ENCODE data around the gene VPS51. TPM values are rescaled to one million over a fixed set of nuclear protein-coding genes. Genes with fewer than 3 reads are reported as not detected.

The VPS51 gene
- total and polyA plus RNA-seq, 4 donors: 33.2 to 158 (median 83.9) TPM

DNA sequence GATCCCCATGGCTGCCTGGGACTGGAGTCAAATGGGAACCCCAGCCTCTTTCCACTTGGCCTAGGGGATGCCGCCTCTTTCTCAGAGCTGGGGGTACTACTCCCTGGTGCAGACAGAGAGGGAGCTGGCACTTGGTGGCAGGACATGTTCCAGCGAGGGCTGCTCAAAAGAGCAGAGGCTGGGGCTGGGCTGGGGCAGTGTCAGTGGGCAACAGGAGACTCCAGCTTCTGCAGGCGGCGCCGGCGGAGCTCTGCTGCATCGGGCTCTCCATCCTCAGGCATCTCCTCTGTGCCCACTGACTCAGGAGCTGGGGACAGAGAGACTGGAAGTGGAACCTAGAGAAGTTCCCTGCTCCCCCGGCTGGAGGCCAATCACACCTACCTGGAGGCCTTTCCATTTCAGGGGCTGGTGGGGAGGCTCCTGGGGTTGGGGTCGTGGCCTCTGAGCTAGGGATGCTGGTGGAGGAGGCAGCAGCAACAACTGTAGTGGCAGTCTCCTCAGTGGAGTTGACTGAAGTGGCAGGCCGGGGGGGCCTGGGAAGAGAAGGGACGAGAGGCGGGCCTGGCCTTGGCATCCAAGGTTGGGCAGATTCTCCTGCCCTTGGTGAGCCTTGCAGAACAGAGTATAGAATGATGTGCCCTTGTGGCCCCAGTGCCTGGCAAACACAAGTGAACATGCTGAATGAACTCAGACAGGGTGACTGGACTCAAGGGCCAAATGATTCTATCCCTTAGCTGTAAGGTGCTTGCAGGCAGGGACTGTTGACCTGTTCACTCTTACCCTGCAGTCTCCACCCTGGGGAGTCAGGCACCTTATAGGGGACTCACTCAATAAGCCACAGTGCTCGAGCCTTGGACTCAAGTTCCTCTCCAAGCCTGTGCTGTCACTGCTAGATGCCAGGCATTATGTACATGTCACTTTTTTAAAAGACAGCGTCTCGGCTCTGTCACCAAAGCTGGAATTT is 32.5 kb downstream of the VPS51 start:
- DNase-seq (ENCODE audit: low spot score): no peak

DNA sequence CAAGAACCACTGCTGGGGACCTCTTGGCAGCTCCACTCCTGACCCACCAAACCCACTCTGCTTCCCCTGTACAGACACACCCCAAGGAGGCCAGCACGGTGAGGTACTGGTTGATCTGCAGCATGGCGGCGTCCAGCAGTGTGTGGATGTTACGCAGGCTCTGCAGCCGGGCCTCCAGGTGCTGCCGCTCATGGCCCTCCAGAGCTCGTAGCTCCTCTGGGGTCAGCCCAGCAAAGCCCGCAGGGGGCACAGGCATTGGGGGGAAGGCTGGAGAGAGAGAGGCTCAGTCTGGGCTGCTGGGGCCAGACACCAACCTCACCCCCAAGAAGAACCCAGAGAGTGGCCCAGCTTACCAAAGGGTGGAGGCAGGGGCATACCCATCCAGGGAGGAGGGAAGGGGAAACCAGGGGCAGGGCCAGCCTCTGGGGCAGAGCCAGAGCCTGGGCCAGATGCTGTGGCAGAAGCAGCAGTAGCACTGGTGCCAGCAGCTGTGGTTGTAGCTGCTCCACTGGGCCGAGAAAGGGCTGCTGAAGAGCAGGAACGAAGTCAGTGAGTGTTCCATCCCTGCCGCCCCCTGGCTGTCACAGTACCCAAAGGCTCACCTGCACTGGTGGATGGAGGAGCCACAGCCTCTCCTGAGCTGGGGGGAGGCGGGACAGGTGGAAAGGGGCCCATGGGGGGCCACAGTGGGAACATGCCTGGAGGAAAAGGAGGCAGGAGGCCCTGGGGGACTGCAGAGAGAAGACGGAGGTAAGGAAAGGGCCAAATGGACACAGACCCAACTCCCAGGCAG is 33.8 kb downstream of the VPS51 start:
- H3K36me3 ChIP-seq (ENCODE audit: control insufficient read depth in 4 of 4, insufficient read depth in 3 of 4, low read depth in 1 of 4, low read length in 3 of 4): peaks cover 43 to 78% (median 57%) of the 10 kb centered on the region in 4 donors
- no peak overlapping the region for H3K4me3 ChIP-seq (ENCODE audit: low read depth in 1 of 3, low read length in 3 of 3)
- no peak overlapping the region for H3K27ac ChIP-seq (ENCODE audit: low read depth in 1 of 2, low read length in 2 of 2)
- H3K27me3 ChIP-seq (ENCODE audit: control insufficient read depth in 4 of 4, insufficient read depth in 4 of 4, low read length in 3 of 4): no peaks in the 10 kb centered on the region
- H3K4me1 ChIP-seq (ENCODE audit: control insufficient read depth in 4 of 4, insufficient read depth in 4 of 4, low read length in 3 of 4): peaks cover 0 to 33% (median 23%) of the 10 kb centered on the region in 4 donors
- no peak for DNase-seq (ENCODE audit: low spot score)
- H3K9ac ChIP-seq (ENCODE audit: low read depth in 1 of 2, low read length in 2 of 2): no peak overlapping the region
- 91% methylated on average over 13 of the region's 13 CpGs for WGBS
- H3K9me3 ChIP-seq (ENCODE audit: control insufficient read depth in 4 of 4, low read length in 3 of 4): no peaks in the 10 kb centered on the region
- TF ChIP-seq, protein P1, sequence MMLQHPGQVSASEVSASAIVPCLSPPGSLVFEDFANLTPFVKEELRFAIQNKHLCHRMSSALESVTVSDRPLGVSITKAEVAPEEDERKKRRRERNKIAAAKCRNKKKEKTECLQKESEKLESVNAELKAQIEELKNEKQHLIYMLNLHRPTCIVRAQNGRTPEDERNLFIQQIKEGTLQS (IDR thresholded peaks at IDR 0.05): no peak
- TF ChIP-seq SP1 (IDR thresholded peaks at IDR 0.05): no peak
- no peak for TF ChIP-seq RAD21 (IDR thresholded peaks at IDR 0.05)
- no peak for TF ChIP-seq JUND (IDR thresholded peaks at IDR 0.05)
- TF ChIP-seq FOXA2 (IDR thresholded peaks at IDR 0.05): no peak
- TF ChIP-seq YY1 (IDR thresholded peaks at IDR 0.05): no peak
- TF ChIP-seq, protein P2, sequence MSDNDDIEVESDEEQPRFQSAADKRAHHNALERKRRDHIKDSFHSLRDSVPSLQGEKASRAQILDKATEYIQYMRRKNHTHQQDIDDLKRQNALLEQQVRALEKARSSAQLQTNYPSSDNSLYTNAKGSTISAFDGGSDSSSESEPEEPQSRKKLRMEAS (IDR thresholded peaks at IDR 0.05): no peak
- TF ChIP-seq HNF4G (IDR thresholded peaks at IDR 0.05): no peak
- TF ChIP-seq FOXA1 (IDR thresholded peaks at IDR 0.05): no peak
- TF ChIP-seq, protein P3, sequence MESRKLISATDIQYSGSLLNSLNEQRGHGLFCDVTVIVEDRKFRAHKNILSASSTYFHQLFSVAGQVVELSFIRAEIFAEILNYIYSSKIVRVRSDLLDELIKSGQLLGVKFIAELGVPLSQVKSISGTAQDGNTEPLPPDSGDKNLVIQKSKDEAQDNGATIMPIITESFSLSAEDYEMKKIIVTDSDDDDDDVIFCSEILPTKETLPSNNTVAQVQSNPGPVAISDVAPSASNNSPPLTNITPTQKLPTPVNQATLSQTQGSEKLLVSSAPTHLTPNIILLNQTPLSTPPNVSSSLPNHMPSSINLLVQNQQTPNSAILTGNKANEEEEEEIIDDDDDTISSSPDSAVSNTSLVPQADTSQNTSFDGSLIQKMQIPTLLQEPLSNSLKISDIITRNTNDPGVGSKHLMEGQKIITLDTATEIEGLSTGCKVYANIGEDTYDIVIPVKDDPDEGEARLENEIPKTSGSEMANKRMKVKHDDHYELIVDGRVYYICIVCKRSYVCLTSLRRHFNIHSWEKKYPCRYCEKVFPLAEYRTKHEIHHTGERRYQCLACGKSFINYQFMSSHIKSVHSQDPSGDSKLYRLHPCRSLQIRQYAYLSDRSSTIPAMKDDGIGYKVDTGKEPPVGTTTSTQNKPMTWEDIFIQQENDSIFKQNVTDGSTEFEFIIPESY (IDR thresholded peaks at IDR 0.05): no peak
- no peak for TF ChIP-seq NR2F2 (IDR thresholded peaks at IDR 0.05)
- no peak for TF ChIP-seq TAF1 (conservative IDR thresholded peaks at IDR 0.05)
- no peak for TF ChIP-seq HNF4A (conservative IDR thresholded peaks at IDR 0.05)
- TF ChIP-seq, protein P4, sequence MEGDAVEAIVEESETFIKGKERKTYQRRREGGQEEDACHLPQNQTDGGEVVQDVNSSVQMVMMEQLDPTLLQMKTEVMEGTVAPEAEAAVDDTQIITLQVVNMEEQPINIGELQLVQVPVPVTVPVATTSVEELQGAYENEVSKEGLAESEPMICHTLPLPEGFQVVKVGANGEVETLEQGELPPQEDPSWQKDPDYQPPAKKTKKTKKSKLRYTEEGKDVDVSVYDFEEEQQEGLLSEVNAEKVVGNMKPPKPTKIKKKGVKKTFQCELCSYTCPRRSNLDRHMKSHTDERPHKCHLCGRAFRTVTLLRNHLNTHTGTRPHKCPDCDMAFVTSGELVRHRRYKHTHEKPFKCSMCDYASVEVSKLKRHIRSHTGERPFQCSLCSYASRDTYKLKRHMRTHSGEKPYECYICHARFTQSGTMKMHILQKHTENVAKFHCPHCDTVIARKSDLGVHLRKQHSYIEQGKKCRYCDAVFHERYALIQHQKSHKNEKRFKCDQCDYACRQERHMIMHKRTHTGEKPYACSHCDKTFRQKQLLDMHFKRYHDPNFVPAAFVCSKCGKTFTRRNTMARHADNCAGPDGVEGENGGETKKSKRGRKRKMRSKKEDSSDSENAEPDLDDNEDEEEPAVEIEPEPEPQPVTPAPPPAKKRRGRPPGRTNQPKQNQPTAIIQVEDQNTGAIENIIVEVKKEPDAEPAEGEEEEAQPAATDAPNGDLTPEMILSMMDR (IDR thresholded peaks at IDR 0.05; ENCODE audit: low read depth, low read length, missing input control): no peak

More for the DNA sequence above, 32.5 kb downstream of the VPS51 start:
- Histone ChIP-seq H3K4me3 (ENCODE audit: low read depth in 1 of 3, low read length in 3 of 3) (no peak overlapping the region), H3K9ac (ENCODE audit: low read depth in 1 of 2, low read length in 2 of 2) (no peak overlapping the region), H3K36me3 (ENCODE audit: control insufficient read depth in 4 of 4, insufficient read depth in 3 of 4, low read depth in 1 of 4, low read length in 3 of 4) (peaks cover 43 to 83% (median 58%) of the 10 kb centered on the region in 4 donors), H3K4me1 (ENCODE audit: control insufficient read depth in 4 of 4, insufficient read depth in 4 of 4, low read length in 3 of 4) (peaks cover 0 to 28% (median 22%) of the 10 kb centered on the region in 4 donors), H3K9me3 (ENCODE audit: control insufficient read depth in 4 of 4, low read length in 3 of 4) (no peaks in the 10 kb centered on the region), H3K27ac (ENCODE audit: low read depth in 1 of 2, low read length in 2 of 2) (no peak overlapping the region), H3K27me3 (ENCODE audit: control insufficient read depth in 4 of 4, insufficient read depth in 4 of 4, low read length in 3 of 4) (no peaks in the 10 kb centered on the region)
- no peak for TF ChIP-seq RAD21 (IDR thresholded peaks at IDR 0.05)
- no peak for TF ChIP-seq FOXA2 (IDR thresholded peaks at IDR 0.05)
- TF ChIP-seq, protein P4 (IDR thresholded peaks at IDR 0.05; ENCODE audit: low read depth, low read length, missing input control): no peak
- TF ChIP-seq JUND (IDR thresholded peaks at IDR 0.05): no peak
- no peak for TF ChIP-seq HNF4G (IDR thresholded peaks at IDR 0.05)
- TF ChIP-seq GABPA (IDR thresholded peaks at IDR 0.05 in 1 of 2, conservative IDR thresholded peaks at IDR 0.05 in 1 of 2): no peak
- TF ChIP-seq FOXA1 (IDR thresholded peaks at IDR 0.05): no peak
- no peak for TF ChIP-seq SP1 (IDR thresholded peaks at IDR 0.05)
- no peak for TF ChIP-seq YY1 (IDR thresholded peaks at IDR 0.05)
- TF ChIP-seq NR2F2 (IDR thresholded peaks at IDR 0.05): no peak
- TF ChIP-seq RXRA (IDR thresholded peaks at IDR 0.05): no peak
- TF ChIP-seq TAF1 (conservative IDR thresholded peaks at IDR 0.05): no peak
- no peak for TF ChIP-seq EGR1 (IDR thresholded peaks at IDR 0.05; ENCODE audit: low read depth in 2 of 2)
- TF ChIP-seq, protein P2 (IDR thresholded peaks at IDR 0.05): no peak
- WGBS: 90% methylated on average over 15 of the region's 15 CpGs

Measured in liver (tissue), 9 donors.